TTC549 (cell line): ENCODE measurements around the gene SNRPB.

Source experiments
- FAIRE-seq: peaks from 2 replicates; lab custom pipeline; 2012; peaks lifted over from hg19 to GRCh38; lab: Jason Lieb, UNC

The SNRPB gene

GRCh38 chr20:2420510-2420909 is 50.1 kb downstream of the SNRPB start:
- no peak for FAIRE-seq

DNA sequence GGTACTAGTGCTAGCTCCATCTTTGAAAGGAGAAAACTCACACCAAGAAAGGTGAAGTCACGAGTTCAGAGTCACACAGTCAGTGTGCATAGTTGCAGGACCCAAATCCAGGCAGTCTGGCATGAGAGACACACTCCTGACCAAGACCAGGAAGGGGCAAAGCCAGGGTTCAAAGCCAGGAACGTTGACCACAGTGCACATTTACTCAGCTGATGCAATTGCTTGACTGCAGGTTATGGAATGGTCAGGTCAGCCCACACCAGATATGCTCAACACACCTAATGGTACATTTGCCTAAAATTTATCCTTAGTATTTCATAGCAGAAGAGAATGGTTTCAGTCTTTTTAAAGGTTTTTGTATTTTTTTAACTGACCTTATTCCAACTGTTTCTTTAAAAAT is 52.2 kb downstream of the SNRPB start:
- no peak for FAIRE-seq

- FAIRE-seq = no peak
These were observed 53.4 kb downstream of the SNRPB start for GRCh38 chr20:2417213-2417541.

GRCh38 chr20:2416541-2417212 is 53.9 kb downstream of the SNRPB start:
- FAIRE-seq = no peak
